ENCODE data around the gene AKT2.

DNA sequence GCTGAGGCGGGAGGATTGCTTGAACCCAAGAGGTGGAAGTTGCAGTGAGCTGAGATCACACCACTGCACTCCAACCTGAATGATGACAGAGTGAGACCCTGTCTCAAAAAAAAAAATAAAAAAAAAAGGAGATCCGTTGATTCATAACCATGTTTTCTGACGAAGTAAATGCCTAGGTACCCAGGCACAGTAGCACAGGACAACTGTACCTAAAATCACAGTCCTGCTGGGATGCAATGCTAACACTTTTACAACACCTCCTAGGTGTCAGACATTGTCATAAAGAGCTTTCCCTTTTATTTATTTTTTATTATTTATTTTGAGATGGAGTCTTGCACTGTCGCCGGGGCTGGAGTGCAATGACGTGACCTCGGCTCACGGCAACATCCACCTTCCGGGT is 64.5 kb downstream of the AKT2 start:
- TF ChIP-seq, protein P1, sequence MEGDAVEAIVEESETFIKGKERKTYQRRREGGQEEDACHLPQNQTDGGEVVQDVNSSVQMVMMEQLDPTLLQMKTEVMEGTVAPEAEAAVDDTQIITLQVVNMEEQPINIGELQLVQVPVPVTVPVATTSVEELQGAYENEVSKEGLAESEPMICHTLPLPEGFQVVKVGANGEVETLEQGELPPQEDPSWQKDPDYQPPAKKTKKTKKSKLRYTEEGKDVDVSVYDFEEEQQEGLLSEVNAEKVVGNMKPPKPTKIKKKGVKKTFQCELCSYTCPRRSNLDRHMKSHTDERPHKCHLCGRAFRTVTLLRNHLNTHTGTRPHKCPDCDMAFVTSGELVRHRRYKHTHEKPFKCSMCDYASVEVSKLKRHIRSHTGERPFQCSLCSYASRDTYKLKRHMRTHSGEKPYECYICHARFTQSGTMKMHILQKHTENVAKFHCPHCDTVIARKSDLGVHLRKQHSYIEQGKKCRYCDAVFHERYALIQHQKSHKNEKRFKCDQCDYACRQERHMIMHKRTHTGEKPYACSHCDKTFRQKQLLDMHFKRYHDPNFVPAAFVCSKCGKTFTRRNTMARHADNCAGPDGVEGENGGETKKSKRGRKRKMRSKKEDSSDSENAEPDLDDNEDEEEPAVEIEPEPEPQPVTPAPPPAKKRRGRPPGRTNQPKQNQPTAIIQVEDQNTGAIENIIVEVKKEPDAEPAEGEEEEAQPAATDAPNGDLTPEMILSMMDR (IDR thresholded peaks at IDR 0.05; ENCODE audit: borderline replicate concordance, extremely low read depth, low read length, poor library complexity, severe bottlenecking), result no peak
- TF ChIP-seq EZH2 (IDR thresholded peaks at IDR 0.05; ENCODE audit: borderline replicate concordance, low read depth, low read length, severe bottlenecking), result no peak
